AG09319 (cell line): Measurements from ENCODE around the gene ESPL1.

Experiments used
- DNase-seq: peaks from one replicate; pipeline ENCODE4 v3.0.0-alpha.2; 2010; ENCODE audit warnings: low read depth; ENCODE audit errors: extremely low read depth
- CTCF ChIP-seq: IDR thresholded peaks from 2 replicates; pipeline ENCODE4 v1.5.1; 2011; ENCODE audit warnings: low read depth, mild to moderate bottlenecking, inconsistent platforms, low read length, moderate library complexity

Gene ESPL1

DNA sequence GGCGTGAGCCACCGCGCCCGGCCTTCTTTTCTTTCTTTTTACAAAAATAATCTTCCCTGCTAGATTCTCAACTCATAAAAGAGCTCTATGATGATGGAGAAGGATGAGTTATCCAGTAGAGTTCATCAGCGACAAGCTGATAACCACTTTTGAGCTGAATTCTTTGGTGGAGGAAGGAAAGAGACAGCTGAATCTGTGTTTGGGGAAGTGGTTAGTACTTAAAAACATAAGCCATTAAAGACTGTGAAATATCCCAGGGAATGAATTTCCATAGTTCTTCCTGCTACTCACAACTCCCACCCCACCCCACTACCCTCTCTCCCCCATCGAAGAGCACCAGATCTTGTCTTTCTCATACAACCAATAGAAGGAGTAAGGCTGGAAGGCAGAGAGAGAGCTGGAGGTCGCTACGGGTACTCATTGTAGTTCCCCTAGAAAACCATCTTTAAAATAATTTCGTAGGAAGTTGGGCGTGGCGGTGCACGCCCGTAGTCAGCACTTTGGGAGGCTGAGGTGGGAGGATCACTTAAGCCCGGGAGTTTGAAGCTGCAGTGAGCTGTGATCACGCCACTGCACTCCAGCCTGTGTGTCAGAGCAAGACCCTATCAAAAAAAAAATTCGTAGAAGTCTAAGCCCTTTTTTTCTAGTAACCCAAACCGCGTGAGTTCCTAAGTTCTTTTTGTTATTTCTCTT, 647 bp upstream of the ESPL1 start:
- no peak for DNase-seq

GRCh38 chr12:53268630-53269562, 797 bp downstream of the ESPL1 start:
- no peak for DNase-seq
- no peak for TF ChIP-seq CTCF

More for the DNA sequence above, 647 bp upstream of the ESPL1 start:
- no peak for TF ChIP-seq CTCF

DNA sequence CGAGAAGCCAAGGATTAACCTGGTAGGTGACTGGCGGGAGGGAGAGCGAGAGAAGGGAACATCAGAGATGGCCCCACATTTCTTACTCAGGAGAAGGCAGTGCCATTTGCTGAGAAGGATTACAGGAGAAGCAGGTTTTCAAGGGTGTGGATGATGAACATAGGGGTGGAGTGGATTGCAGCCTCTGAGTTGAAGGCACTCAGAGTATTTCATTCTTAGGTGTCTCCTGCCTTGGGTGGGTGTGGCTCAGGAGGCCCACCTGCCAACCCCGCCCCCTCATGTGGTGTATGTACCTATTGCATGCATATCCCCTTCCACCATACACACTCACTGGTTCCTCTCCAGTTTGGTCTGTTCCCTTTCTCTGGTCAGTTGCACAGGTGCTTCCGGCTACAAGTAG, 6.3 kb downstream of the ESPL1 start:
- no peak for DNase-seq
- TF ChIP-seq CTCF, result no peak

- no peak for DNase-seq
- TF ChIP-seq CTCF, result no peak
Observed at GRCh38 chr12:53276511-53276910, 8.4 kb downstream of the ESPL1 start.

DNA sequence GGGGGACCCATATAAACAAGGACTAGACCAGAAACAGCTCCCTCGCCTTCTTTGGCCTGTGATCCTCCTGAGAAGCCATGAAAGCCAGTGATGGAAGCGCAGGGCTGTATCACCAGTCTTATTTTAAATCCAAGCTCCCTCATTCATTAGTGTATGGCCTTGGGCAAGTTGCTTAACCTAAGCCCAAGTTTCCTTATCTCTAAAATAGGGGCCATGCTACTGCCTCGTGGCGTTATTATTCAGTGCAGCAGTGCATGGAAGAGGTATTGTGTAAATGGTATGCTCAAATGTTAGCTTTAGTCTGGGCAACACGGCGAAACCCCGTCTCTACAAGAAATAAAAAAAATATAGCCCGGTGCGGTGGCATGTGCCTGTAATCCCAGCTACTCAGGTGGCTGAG, 9.9 kb downstream of the ESPL1 start:
- DNase-seq, result no peak
- TF ChIP-seq CTCF, result no peak

DNA sequence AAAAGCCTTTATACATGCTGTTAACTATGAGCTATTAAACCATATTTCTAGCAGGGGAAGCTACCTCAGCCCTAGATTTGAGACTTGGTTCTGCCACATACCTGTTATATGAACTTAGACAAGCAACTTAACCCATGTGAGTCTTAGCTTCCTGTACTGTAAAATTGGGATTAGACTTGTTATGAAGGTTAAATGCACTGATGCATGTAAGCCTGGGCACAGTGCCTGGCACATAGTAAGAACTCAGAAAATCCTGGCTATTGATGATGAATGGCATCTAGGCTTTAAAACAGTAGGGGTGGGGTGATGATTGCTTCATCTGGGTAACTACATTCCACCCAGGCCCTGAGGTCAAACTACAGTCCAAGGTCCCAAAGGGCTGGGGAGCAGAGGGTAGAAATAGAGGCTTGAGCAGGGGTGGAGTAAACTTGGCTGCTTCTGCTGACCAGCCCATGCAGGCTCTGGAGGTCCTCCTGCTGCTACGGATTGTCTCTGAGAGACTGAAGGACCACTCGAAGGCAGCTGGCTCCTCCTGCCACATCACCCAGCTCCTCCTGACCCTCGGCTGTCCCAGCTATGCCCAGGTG, 11.3 kb downstream of the ESPL1 start:
- DNase-seq, result no peak
- TF ChIP-seq CTCF, result no peak
